K562 (cell line): ENCODE measurements around the gene ESR2. TPM values are rescaled to one million over a fixed set of nuclear protein-coding genes. Genes with fewer than 3 reads are reported as not detected.

Experiments
- CEBPG ChIP-seq, 3 experiments: fragments of 200-800 bp in 1 of 3; sonication (Bioruptor generic) in 1 of 3; sonication (generic) in 1 of 3; formaldehyde crosslinking in 1 of 3; IDR thresholded peaks in 2 of 3; conservative IDR thresholded peaks in 1 of 3; 2 replicates each; pipeline versions ENCODE4 v1.6.1 to v1.8.0; 2016 to 2022; ENCODE audit warnings: missing compliant biosample characterization in 2 of 3, missing genetic modification characterization in 2 of 3, mild to moderate bottlenecking in 1 of 3, missing genetic modification reagents in 1 of 3
- FOS ChIP-seq: IDR thresholded peaks from 3 replicates; pipeline ENCODE4 v1.6.1; 2011; ENCODE audit not compliant: insufficient read length; ENCODE audit errors: extremely low read depth
- IRF2 ChIP-seq: sonication (generic); formaldehyde crosslinking; IDR thresholded peaks from 2 replicates; pipeline ENCODE4 v1.8.1; 2022; ENCODE audit warnings: mild to moderate bottlenecking, missing genetic modification reagents
- LEF1 ChIP-seq: fragments of 450-650 bp; IDR thresholded peaks from 2 replicates; pipeline ENCODE4 v1.6.1; 2016; ENCODE audit warnings: mild to moderate bottlenecking
- MEF2D ChIP-seq: conservative IDR thresholded peaks from 2 replicates; pipeline ENCODE4 v1.6.1; 2016; ENCODE audit warnings: low read depth, missing genetic modification characterization, missing compliant biosample characterization
- PHB ChIP-seq: fragments of 250-450 bp; sonication (Bioruptor Pico); IDR thresholded peaks from 2 replicates; pipeline ENCODE4 v1.5.0; 2021
- RAD51 ChIP-seq: fragments of 450-650 bp; IDR thresholded peaks from 2 replicates; pipeline ENCODE4 v1.7.1; 2016; ENCODE audit warnings: low read depth, mild to moderate bottlenecking, borderline replicate concordance
- SMARCC2 ChIP-seq: fragments of 450-650 bp; IDR thresholded peaks from 2 replicates; pipeline ENCODE4 v1.6.1; 2017; ENCODE audit warnings: antibody characterized with exemption, moderate library complexity, mild to moderate bottlenecking, low read depth
- ZNF449 ChIP-seq: fragments of 250-450 bp; sonication (Bioruptor Pico); IDR thresholded peaks from 2 replicates; pipeline ENCODE4 v1.8.0; 2022; ENCODE audit warnings: moderate library complexity, mild to moderate bottlenecking, inconsistent platforms
- ZNF77 ChIP-seq: fragments of 250-450 bp; sonication (Bioruptor Pico); IDR thresholded peaks from 2 replicates; pipeline ENCODE4 v1.5.0; 2020
- polyA plus RNA-seq, 8 experiments: library from polyadenylated mRNA; depleted of rRNA in 4 of 8; stranded (reverse) in 5 of 8; unstranded in 3 of 8; fragments of >200 nt; fragmentation: Nextera tagmentation in 2 of 8; fragmentation: Illumina TruSeq in 1 of 8; extraction: Ambion mirVana in 2 of 8; extraction: Trizol in 1 of 8; gene quantifications; 2 replicates each; pipeline versions ENCODE4 v1.2.1 to v1.2.3, GENCODE V29; 2011 to 2014; ENCODE audit warnings: inconsistent platforms in 1 of 8, missing spikeins in 1 of 8
- total RNA-seq, 7 experiments: library from RNA; depleted of rRNA in 6 of 7; stranded (reverse); fragments of >200 nt in 6 of 7; fragmentation: Illumina TruSeq in 2 of 7; extraction: Trizol in 2 of 7; gene quantifications; 2 replicates each; pipeline versions ENCODE4 v1.2.1 to v1.2.3, GENCODE V29; 2011 to 2021; ENCODE audit warnings: low replicate concordance in 1 of 7
- TF ChIP-seq, protein P1 (sequence below), 2 experiments: fragments of 250-450 bp in 1 of 2; fragments of 450-650 bp in 1 of 2; sonication (Bioruptor Pico) in 1 of 2; IDR thresholded peaks; 2 replicates each; pipeline versions ENCODE4 v1.6.1 to v1.8.0; 2016 to 2021; ENCODE audit warnings: mild to moderate bottlenecking in 2 of 2, moderate library complexity in 2 of 2, missing compliant biosample characterization in 1 of 2, missing genetic modification characterization in 1 of 2
- TF ChIP-seq, protein P2 (sequence below): fragments of 450-650 bp; formaldehyde crosslinking; IDR thresholded peaks from 2 replicates; pipeline ENCODE4 v1.4.0; 2022; ENCODE audit warnings: missing genetic modification characterization
- TF ChIP-seq, protein P3 (sequence below): fragments of 450-650 bp; IDR thresholded peaks from 2 replicates; pipeline ENCODE4 v1.6.1; 2018; ENCODE audit not compliant: partially characterized antibody
- TF ChIP-seq, protein P4 (sequence below), 2 experiments: IDR thresholded peaks in 1 of 2; conservative IDR thresholded peaks in 1 of 2; 2 replicates each; pipeline ENCODE4 v1.6.1; 2016; ENCODE audit warnings: low read depth in 2 of 2, mild to moderate bottlenecking in 1 of 2, missing compliant biosample characterization in 1 of 2, missing genetic modification characterization in 1 of 2, moderate library complexity in 1 of 2

Gene ESR2
- total and polyA plus RNA-seq, 9 of the 15 experiments (the other 6 are each of a cell fraction or from before 2014, with no cell fraction given) = 0.07 to 3.8 (median 2.0) TPM

DNA sequence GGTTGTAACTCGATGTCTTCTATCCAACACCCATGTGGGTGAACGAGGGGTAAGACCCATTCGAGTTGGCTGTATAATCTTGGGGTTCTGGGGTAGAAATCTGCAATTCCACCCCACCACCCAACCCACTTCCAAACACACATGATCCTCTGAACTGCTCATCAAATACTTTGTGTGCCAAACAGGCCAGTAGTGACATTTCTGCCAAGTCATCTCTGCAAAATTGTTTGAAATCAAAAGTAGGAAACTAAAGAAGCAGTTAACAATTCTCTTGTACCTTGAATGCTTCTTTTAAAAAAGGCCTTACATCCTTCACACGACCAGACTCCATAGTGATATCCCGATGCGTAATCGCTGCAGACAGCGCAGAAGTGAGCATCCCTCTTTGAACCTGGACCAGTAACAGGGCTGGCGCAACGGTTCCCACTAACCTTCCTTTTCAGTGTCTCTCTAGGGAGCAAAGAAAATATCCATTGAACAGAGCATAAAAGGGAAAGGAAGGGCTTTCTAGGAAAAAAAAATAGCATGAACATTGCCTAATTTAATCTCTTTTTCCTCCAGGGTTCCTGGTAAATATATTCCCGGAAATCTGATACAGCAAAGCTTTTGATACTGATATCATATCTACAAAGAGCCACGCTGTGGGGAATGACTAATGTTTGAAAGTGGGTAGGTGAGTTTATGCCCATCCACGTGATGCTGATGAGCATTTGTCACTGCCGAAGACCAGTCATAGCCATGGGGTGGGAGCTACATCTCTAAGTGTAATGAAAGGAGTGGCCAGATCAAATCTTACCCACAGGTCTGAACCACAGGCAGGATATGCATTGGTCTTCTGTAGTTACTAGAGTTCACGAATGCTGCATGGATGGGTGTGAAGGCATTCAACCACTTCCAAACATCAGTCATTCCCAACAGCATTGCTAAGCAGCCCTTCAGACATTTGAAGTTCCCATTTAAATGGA is 14.2 kb downstream of the ESR2 start (continued):
- TF ChIP-seq IRF2 (CRISPR knock-in tag) (no peak), FOS (peak; percentile 27), LEF1 (peak; percentile 59; the same call in 1 of the 2 replicates), PHB (CRISPR knock-in tag) (no peak), ZNF77 (CRISPR knock-in tag) (no peak), ZNF449 (no peak), RAD51 (peak; percentile 62), CEBPG (CRISPR knock-in tag; IDR thresholded peaks at IDR 0.05) (no peak), CEBPG (tag; conservative IDR thresholded peaks at IDR 0.05 in 1 of 2, IDR thresholded peaks at IDR 0.05 in 1 of 2) (peak in 1 of 2 experiments; percentile 58; a peak in 1 of 4 replicates), MEF2D (tag) (no peak), SMARCC2 (no peak)
- TF ChIP-seq, protein P1, sequence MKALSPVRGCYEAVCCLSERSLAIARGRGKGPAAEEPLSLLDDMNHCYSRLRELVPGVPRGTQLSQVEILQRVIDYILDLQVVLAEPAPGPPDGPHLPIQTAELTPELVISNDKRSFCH (CRISPR knock-in tag; IDR thresholded peaks at IDR 0.05) = no peak
- TF ChIP-seq, protein P1 (tag; IDR thresholded peaks at IDR 0.05) = no peak
- TF ChIP-seq, protein P2, sequence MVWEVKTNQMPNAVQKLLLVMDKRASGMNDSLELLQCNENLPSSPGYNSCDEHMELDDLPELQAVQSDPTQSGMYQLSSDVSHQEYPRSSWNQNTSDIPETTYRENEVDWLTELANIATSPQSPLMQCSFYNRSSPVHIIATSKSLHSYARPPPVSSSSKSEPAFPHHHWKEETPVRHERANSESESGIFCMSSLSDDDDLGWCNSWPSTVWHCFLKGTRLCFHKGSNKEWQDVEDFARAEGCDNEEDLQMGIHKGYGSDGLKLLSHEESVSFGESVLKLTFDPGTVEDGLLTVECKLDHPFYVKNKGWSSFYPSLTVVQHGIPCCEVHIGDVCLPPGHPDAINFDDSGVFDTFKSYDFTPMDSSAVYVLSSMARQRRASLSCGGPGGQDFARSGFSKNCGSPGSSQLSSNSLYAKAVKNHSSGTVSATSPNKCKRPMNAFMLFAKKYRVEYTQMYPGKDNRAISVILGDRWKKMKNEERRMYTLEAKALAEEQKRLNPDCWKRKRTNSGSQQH = no peak
- TF ChIP-seq, protein P3, sequence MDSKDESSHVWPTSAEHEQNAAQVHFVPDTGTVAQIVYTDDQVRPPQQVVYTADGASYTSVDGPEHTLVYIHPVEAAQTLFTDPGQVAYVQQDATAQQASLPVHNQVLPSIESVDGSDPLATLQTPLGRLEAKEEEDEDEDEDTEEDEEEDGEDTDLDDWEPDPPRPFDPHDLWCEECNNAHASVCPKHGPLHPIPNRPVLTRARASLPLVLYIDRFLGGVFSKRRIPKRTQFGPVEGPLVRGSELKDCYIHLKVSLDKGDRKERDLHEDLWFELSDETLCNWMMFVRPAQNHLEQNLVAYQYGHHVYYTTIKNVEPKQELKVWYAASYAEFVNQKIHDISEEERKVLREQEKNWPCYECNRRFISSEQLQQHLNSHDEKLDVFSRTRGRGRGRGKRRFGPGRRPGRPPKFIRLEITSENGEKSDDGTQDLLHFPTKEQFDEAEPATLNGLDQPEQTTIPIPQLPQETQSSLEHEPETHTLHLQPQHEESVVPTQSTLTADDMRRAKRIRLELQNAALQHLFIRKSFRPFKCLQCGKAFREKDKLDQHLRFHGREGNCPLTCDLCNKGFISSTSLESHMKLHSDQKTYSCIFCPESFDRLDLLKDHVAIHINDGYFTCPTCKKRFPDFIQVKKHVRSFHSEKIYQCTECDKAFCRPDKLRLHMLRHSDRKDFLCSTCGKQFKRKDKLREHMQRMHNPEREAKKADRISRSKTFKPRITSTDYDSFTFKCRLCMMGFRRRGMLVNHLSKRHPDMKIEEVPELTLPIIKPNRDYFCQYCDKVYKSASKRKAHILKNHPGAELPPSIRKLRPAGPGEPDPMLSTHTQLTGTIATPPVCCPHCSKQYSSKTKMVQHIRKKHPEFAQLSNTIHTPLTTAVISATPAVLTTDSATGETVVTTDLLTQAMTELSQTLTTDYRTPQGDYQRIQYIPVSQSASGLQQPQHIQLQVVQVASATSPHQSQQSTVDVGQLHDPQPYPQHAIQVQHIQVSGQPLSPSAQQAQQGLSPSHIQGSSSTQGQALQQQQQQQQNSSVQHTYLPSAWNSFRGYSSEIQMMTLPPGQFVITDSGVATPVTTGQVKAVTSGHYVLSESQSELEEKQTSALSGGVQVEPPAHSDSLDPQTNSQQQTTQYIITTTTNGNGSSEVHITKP = peak; percentile 18
- TF ChIP-seq, protein P4, sequence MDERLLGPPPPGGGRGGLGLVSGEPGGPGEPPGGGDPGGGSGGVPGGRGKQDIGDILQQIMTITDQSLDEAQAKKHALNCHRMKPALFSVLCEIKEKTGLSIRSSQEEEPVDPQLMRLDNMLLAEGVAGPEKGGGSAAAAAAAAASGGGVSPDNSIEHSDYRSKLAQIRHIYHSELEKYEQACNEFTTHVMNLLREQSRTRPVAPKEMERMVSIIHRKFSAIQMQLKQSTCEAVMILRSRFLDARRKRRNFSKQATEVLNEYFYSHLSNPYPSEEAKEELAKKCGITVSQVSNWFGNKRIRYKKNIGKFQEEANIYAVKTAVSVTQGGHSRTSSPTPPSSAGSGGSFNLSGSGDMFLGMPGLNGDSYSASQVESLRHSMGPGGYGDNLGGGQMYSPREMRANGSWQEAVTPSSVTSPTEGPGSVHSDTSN (CRISPR knock-in tag; IDR thresholded peaks at IDR 0.05; ENCODE audit: low read depth) = no peak
- TF ChIP-seq, protein P4 (tag; conservative IDR thresholded peaks at IDR 0.05; ENCODE audit: low read depth) = no peak
